ENCODE data around the gene DISC1. TPM values are rescaled to one million over a fixed set of nuclear protein-coding genes. Genes with fewer than 3 reads are reported as not detected.

DISC1 gene
- total RNA-seq, 1 donor from 2014 or later, result 13.6 TPM

- intact Hi-C loops (cut with DNase I), result no loop called here
- DNase-seq, result no peak
- ATAC-seq, result no peak
- Histone ChIP-seq H3K27me3 (ENCODE audit: low read depth) (no peaks in the 10 kb centered on the region), H3K4me1 (no peaks in the 10 kb centered on the region), H3K4me3 (no peak overlapping the region), H3K27ac (no peak overlapping the region), H3K9me3 (no peaks in the 10 kb centered on the region), H3K36me3 (no peaks in the 10 kb centered on the region)
- TF ChIP-seq, protein P1, sequence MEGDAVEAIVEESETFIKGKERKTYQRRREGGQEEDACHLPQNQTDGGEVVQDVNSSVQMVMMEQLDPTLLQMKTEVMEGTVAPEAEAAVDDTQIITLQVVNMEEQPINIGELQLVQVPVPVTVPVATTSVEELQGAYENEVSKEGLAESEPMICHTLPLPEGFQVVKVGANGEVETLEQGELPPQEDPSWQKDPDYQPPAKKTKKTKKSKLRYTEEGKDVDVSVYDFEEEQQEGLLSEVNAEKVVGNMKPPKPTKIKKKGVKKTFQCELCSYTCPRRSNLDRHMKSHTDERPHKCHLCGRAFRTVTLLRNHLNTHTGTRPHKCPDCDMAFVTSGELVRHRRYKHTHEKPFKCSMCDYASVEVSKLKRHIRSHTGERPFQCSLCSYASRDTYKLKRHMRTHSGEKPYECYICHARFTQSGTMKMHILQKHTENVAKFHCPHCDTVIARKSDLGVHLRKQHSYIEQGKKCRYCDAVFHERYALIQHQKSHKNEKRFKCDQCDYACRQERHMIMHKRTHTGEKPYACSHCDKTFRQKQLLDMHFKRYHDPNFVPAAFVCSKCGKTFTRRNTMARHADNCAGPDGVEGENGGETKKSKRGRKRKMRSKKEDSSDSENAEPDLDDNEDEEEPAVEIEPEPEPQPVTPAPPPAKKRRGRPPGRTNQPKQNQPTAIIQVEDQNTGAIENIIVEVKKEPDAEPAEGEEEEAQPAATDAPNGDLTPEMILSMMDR (IDR thresholded peaks at IDR 0.05), result no peak
Measured at GRCh38 chr1:231951374-231951773, 324.8 kb downstream of the DISC1 start.

DNA sequence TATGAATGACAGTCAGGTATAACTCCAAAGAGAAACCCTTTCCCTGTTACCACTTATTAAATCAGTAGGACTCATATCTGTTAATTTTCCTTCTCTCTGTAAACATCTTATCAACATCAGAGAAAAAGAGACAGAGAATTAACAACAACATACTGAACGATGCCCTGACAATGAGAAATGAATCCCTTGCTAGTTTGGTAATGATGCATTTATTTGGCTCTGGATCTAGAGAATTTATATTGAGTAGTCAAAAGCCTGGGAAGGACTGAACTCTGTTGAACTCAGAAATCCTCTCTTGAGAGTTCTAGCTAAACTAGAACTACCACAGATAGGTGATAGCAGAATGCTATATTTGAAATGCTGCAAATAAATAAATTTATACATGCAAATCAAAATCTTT lies 325.6 kb downstream of the DISC1 start:
- H3K27ac ChIP-seq, result no peak overlapping the region
- H3K4me1 ChIP-seq, result no peaks in the 10 kb centered on the region
- DNase-seq (no peak), ATAC-seq (no peak)
- no peaks in the 10 kb centered on the region for H3K9me3 ChIP-seq
- H3K4me3 ChIP-seq, result no peak overlapping the region
- TF ChIP-seq, protein P1 (IDR thresholded peaks at IDR 0.05), result no peak
- no peaks in the 10 kb centered on the region for H3K27me3 ChIP-seq (ENCODE audit: low read depth)
- H3K36me3 ChIP-seq, result no peaks in the 10 kb centered on the region
- intact Hi-C loops (cut with DNase I), result no loop called here

DNA sequence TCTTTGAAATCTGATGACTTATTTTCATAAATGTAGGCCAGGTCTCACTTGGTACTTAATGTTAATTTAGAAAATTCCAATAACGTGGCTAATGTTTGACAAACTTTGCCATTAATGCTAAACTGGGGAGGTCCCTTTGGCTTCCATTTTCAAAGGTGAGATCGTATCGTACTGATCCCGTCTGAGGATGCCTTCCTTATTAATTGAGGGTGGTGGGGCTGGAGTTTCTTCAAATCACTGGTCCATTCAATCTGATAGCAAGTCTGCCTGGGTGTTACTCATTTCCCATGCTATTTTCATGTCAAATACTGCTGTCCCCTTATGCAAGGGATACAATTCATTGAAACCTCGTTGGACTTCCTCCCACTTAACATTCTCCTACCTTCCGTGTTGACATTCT lies 327.1 kb downstream of the DISC1 start:
- TF ChIP-seq, protein P1 (IDR thresholded peaks at IDR 0.05), result no peak
- Histone ChIP-seq H3K4me3 (no peak overlapping the region), H3K9me3 (no peaks in the 10 kb centered on the region), H3K27me3 (ENCODE audit: low read depth) (no peaks in the 10 kb centered on the region), H3K27ac (no peak overlapping the region), H3K36me3 (no peaks in the 10 kb centered on the region), H3K4me1 (no peaks in the 10 kb centered on the region)
- DNase-seq (no peak), ATAC-seq (no peak)
- intact Hi-C loops (cut with DNase I), result no loop called here

GRCh38 chr1:231954751-231955150 lies 328.2 kb downstream of the DISC1 start:
- DNase-seq, result no peak
- Histone ChIP-seq H3K4me3 (no peak overlapping the region), H3K27me3 (ENCODE audit: low read depth) (no peaks in the 10 kb centered on the region), H3K4me1 (no peaks in the 10 kb centered on the region), H3K9me3 (no peaks in the 10 kb centered on the region), H3K27ac (no peak overlapping the region), H3K36me3 (no peaks in the 10 kb centered on the region)
- no peak for ATAC-seq
- TF ChIP-seq, protein P1 (IDR thresholded peaks at IDR 0.05), result no peak
- intact Hi-C loops (cut with DNase I), result no loop called here

DNA sequence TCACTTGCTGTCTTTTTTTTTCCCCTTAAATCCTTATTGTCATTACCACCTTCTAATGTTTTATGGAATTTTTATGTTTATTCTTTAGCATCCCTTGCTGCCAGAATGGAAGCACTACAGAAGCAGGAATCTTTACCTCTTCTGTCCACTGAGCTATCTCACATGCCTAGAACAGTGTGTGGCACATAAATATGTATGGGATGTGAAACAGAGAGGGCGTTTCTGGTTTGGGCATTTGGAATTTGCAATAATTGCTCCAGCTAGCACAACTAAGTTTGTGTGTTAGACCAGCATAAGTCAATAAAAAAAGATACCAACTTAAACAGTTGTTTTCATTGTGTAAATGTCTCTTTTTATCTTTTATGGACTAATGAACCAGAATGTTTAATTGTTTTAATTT lies 330.8 kb downstream of the DISC1 start:
- ATAC-seq, result no peak
- TF ChIP-seq, protein P1 (IDR thresholded peaks at IDR 0.05), result no peak
- no peaks in the 10 kb centered on the region for H3K9me3 ChIP-seq
- no peaks in the 10 kb centered on the region for H3K4me1 ChIP-seq
- no peak overlapping the region for H3K4me3 ChIP-seq
- H3K27me3 ChIP-seq (ENCODE audit: low read depth), result no peaks in the 10 kb centered on the region
- DNase-seq, result no peak
- H3K36me3 ChIP-seq, result no peaks in the 10 kb centered on the region
- intact Hi-C loops (cut with DNase I), result no loop called here
- no peak overlapping the region for H3K27ac ChIP-seq

GRCh38 chr1:231958448-231958847 lies 331.9 kb downstream of the DISC1 start:
- TF ChIP-seq, protein P1 (IDR thresholded peaks at IDR 0.05), result no peak
- H3K4me1 ChIP-seq, result no peaks in the 10 kb centered on the region
- H3K36me3 ChIP-seq, result no peaks in the 10 kb centered on the region
- no peak overlapping the region for H3K27ac ChIP-seq
- intact Hi-C loops (cut with DNase I), result no loop called here
- no peaks in the 10 kb centered on the region for H3K9me3 ChIP-seq
- DNase-seq (no peak), ATAC-seq (no peak)
- no peak overlapping the region for H3K4me3 ChIP-seq
- no peaks in the 10 kb centered on the region for H3K27me3 ChIP-seq (ENCODE audit: low read depth)

Measured in lower lobe of right lung (tissue), 2 donors.